GM23248 (cell line): ENCODE results near the gene RILP. TPM values are rescaled to one million over a fixed set of nuclear protein-coding genes. Genes with fewer than 3 reads are reported as not detected.
A peak's percentile ranks its signal among the peaks of the same experiment; 100 is the strongest.

ENCODE experiments used
- DNase-seq: peaks from one replicate; pipeline ENCODE4 v3.0.0-alpha.2; 2015
- H2AFZ ChIP-seq: fragments of 200-600 bp; sonication (generic); 2 replicates; pipeline ENCODE4 v1.6.1; 2016; ENCODE audit warnings: antibody characterized with exemption
- H3F3A ChIP-seq: fragments of 200-600 bp; sonication (generic); 2 replicates; pipeline ENCODE4 v1.6.1; 2016; ENCODE audit warnings: mild to moderate bottlenecking, antibody characterized with exemption, mixed run types; ENCODE audit not compliant: insufficient read depth
- H3K27ac ChIP-seq: fragments of 200-600 bp; sonication (generic); 2 replicates; pipeline ENCODE4 v1.5.1; 2016; ENCODE audit warnings: mild to moderate bottlenecking
- H3K27me3 ChIP-seq: fragments of 200-600 bp; sonication (generic); replicated peaks from 2 replicates; pipeline ENCODE4 v1.6.1; 2016; ENCODE audit warnings: mild to moderate bottlenecking; ENCODE audit not compliant: insufficient read depth
- H3K36me3 ChIP-seq: fragments of 200-600 bp; sonication (generic); 2 replicates; pipeline ENCODE4 v1.6.1; 2016; ENCODE audit warnings: low read depth, mild to moderate bottlenecking
- H3K4me1 ChIP-seq: fragments of 200-600 bp; sonication (generic); 2 replicates; pipeline ENCODE4 v1.6.1; 2016; ENCODE audit warnings: mild to moderate bottlenecking; ENCODE audit not compliant: insufficient read depth
- H3K4me2 ChIP-seq: fragments of 200-600 bp; sonication (generic); one replicate; pipeline ENCODE4 v1.6.1; 2016; ENCODE audit warnings: mild to moderate bottlenecking; ENCODE audit not compliant: unreplicated experiment
- H3K4me3 ChIP-seq: fragments of 200-600 bp; sonication (generic); 2 replicates; pipeline ENCODE4 v1.5.1; 2016; ENCODE audit warnings: mild to moderate bottlenecking
- H3K79me2 ChIP-seq: fragments of 200-600 bp; sonication (generic); 2 replicates; pipeline ENCODE4 v1.6.1; 2016; ENCODE audit warnings: mild to moderate bottlenecking; ENCODE audit not compliant: insufficient read depth
- H3K9ac ChIP-seq: fragments of 200-600 bp; sonication (generic); 2 replicates; pipeline ENCODE4 v1.6.1; 2016; ENCODE audit warnings: mild to moderate bottlenecking
- H3K9me2 ChIP-seq: fragments of 200-600 bp; sonication (generic); 2 replicates; pipeline ENCODE4 v1.6.1; 2016; ENCODE audit warnings: mixed run types, mild to moderate bottlenecking, moderate library complexity; ENCODE audit not compliant: insufficient read depth
- H3K9me3 ChIP-seq: fragments of 200-600 bp; sonication (generic); one replicate; pipeline ENCODE4 v1.6.1; 2017; ENCODE audit warnings: low read depth
- H4K20me1 ChIP-seq: fragments of 200-600 bp; sonication (generic); 2 replicates; pipeline ENCODE4 v1.6.0; 2016; ENCODE audit not compliant: insufficient read depth
- EZH2 ChIP-seq: fragments of 200-600 bp; sonication (generic); IDR thresholded peaks from 2 replicates; pipeline ENCODE4 v1.6.1; 2018; ENCODE audit warnings: antibody characterized with exemption, mild to moderate bottlenecking; ENCODE audit not compliant: insufficient read depth, poor library complexity, severe bottlenecking
- EZH2phosphoT487 ChIP-seq: fragments of 200-600 bp; sonication (generic); IDR thresholded peaks from 2 replicates; pipeline ENCODE4 v1.6.1; 2018; ENCODE audit warnings: antibody characterized with exemption, moderate library complexity, mild to moderate bottlenecking, low read depth; ENCODE audit not compliant: insufficient read depth
- WGBS, 2 experiments: methylation state at CpG; one replicate each; pipeline ENCODE4 v1.1.6; 2015 to 2017; ENCODE audit warnings: low lambda C conversion rate in 2 of 2, low coverage in 1 of 2; ENCODE audit errors: missing lambda C conversion rate in 2 of 2; 5-methylcytosine and 5-hydroxymethylcytosine counted together
- in situ Hi-C: fragments of 300-500 bp; cut with MboI; formaldehyde crosslinking; loops from 2 replicates; pipeline ENCODE4 v1.15.0; 2020
- polyA plus RNA-seq: library from polyadenylated mRNA; unstranded; fragments of >200 nt; fragmentation: Nextera tagmentation; extraction: Ambion mirVana; gene quantifications from 2 replicates; pipeline ENCODE4 v1.2.1, GENCODE V29; 2016
- total RNA-seq: library from RNA; depleted of rRNA; stranded (reverse); fragments of >200 nt; shearing (Covaris generic); gene quantifications from 2 replicates; pipeline ENCODE4 v1.2.3, GENCODE V29; 2014

The RILP gene
- total and polyA plus RNA-seq, 2 experiments from 2014 or later, result 6.5 to 27.6 TPM

DNA sequence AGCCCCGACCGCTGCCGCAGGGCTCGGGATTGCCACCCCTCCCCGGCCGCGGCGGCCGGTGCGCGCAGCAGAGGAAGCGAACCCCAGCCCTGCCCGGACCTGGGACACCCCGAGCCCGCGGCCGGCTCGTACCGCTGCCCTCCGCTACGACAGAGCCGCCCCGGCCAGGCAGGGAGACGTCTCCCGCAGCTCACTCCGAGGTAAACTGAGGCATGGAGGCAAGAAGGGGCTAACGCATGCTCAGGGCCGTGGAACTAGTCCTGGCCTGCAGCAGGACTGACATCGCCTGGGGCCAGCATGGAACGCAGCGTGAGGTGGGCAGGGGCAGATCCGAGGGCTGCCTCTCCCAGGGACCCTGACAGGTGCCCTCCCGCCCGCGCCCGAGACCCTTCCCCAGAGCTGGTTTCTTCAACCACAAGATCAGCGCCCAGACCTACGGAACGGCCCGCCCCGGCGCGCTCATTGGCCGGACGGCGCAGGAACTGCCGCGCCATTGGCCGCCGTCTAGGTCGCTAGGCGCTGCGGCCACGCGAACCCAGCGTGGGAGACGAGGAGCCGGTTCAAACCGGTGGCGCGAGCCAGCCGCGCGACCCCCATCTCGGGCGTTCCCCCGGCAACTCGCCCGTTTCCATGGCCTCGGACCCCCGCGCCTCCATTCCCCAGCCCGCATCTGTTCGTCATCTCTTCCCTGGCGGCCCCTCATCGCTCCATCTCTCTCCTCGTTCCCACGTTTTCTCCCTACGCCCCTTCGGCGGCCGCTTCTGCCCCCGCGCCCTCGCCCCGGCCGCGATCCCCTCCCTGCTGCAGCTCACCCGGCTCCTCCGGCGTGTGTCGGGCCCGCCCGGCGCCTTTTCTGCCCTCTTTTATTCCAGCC is 21.4 kb downstream of the RILP start, which contains the start of gene SLC43A2:
TSS of gene SLC43A2 (minus strand) at position 853 of the 874 bp plus-strand sequence. CDS start 960 bp downstream, outside the sequence.
- H2AFZ ChIP-seq, result peak within 1 kb of the TSS; percentile 80
- TF ChIP-seq EZH2, result no peak
- no peaks in the 10 kb centered on the region for H3K79me2 ChIP-seq
- peak within 1 kb of the TSS; percentile 81 for H3K27ac ChIP-seq
- H4K20me1 ChIP-seq, result no peaks in the 10 kb centered on the region
- H3K4me2 ChIP-seq, result peak within 1 kb of the TSS; percentile 96
- H3K36me3 ChIP-seq, result no peaks in the 10 kb centered on the region
- peak within 1 kb of the TSS; percentile 93 for H3K9ac ChIP-seq
- DNase-seq, result peak; percentile 93
- peak within 1 kb of the TSS; percentile 79 for H3K4me3 ChIP-seq
- in situ Hi-C loops, result no loop called here
- H3K4me1 ChIP-seq, result no peaks in the 10 kb centered on the region
- H3K9me3 ChIP-seq, result no peaks in the 10 kb centered on the region
- H3F3A ChIP-seq, result no peaks in the 10 kb centered on the region
- no peaks in the 10 kb centered on the region for H3K27me3 ChIP-seq
- 1% methylated on average over 40 to 81 of the region's 95 CpGs for WGBS, 2 experiments
- H3K9me2 ChIP-seq, result no peaks in the 10 kb centered on the region

DNA sequence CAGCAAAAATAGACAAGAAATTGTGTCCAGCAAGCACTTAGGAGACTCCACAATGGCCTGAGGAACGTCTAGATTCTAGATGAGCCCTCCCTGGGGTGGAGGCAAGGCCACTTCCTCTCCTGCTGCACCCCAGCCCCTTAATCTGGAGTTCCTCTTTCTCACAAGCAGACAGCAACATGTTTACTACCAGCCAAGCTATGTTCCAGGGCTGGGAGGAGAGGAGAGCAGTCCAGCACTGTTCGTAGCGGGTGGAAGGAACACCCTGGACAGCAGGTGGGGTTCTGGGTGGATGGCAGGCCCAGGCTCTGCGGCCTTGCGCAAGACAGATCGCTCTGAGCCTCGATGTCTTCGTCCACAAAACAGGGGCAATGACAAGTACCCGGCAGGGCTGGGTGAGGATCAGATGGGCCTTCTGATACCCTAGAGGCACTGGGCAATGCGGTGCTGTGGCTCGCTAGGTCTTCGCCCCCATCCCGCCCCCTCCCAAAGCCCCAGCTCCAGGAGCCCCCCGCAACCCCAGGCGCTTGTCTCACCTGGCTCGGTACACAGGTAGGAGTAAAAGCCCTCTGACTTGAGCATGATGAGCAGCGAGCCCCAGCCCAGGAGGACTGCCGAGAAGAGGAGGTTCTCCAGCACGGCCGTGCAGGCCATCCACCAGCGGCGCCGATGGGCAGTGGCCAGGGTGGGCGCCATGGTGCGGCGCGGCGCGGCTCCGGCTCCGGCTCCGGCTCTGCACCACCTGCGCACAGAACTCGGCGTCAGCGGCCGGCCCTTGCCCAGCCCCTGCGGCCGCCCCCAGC is 22.3 kb downstream of the RILP start:
- no peak for DNase-seq
- no peaks in the 10 kb centered on the region for H3F3A ChIP-seq
- WGBS, 2 experiments, result 32 to 48% methylated on average over 24 to 30 of the region's 39 CpGs
- H3K4me2 ChIP-seq, result peak overlapping the region; percentile 96
- in situ Hi-C loops, result no loop called here
- H2AFZ ChIP-seq, result peak overlapping the region; percentile 80
- no peaks in the 10 kb centered on the region for H3K9me2 ChIP-seq
- H3K79me2 ChIP-seq, result no peaks in the 10 kb centered on the region
- no peaks in the 10 kb centered on the region for H4K20me1 ChIP-seq
- H3K4me3 ChIP-seq, result peak overlapping the region; percentile 79
- H3K9me3 ChIP-seq, result no peaks in the 10 kb centered on the region
- H3K9ac ChIP-seq, result peak overlapping the region; percentile 93
- H3K36me3 ChIP-seq, result no peaks in the 10 kb centered on the region
- H3K4me1 ChIP-seq, result no peaks in the 10 kb centered on the region
- H3K27me3 ChIP-seq, result no peaks in the 10 kb centered on the region
- H3K27ac ChIP-seq, result no peak overlapping the region
- TF ChIP-seq EZH2, result no peak
- no peak for TF ChIP-seq EZH2phosphoT487

DNA sequence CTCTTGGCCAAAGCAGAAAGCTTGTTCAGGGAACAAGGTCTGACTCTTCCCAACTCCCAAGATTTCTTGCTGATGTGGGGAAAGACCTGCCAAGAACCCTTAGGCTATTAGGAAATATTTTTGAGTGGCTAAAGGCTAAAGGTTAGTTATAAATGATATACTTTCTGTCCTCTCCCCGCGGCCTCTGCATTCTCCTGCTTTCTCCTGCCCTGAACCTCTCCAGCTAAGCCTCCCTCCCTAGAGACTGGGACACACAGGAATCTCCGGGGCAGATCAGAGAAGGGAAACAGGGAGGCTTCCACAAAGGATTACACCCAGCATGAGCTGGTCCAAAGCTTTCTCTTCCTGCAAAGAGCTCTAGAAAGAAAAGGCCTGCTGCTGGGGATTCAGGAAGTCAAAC is 23.3 kb downstream of the RILP start:
- Histone ChIP-seq H3K36me3 (no peaks in the 10 kb centered on the region), H3K4me3 (no peak overlapping the region), H4K20me1 (no peaks in the 10 kb centered on the region), H3K27me3 (no peaks in the 10 kb centered on the region), H3K9me2 (no peaks in the 10 kb centered on the region), H3K9me3 (no peaks in the 10 kb centered on the region), H3K79me2 (no peaks in the 10 kb centered on the region), H3K27ac (no peak overlapping the region), H2AFZ (no peak overlapping the region), H3K9ac (no peak overlapping the region), H3F3A (no peaks in the 10 kb centered on the region), H3K4me2 (no peak overlapping the region), H3K4me1 (no peaks in the 10 kb centered on the region)
- no peak for DNase-seq
- no peak for TF ChIP-seq EZH2
- no peak for TF ChIP-seq EZH2phosphoT487
- 83 to 91% methylated on average over 3 of the region's 3 CpGs for WGBS, 2 experiments
- in situ Hi-C loops, result no loop called here

DNA sequence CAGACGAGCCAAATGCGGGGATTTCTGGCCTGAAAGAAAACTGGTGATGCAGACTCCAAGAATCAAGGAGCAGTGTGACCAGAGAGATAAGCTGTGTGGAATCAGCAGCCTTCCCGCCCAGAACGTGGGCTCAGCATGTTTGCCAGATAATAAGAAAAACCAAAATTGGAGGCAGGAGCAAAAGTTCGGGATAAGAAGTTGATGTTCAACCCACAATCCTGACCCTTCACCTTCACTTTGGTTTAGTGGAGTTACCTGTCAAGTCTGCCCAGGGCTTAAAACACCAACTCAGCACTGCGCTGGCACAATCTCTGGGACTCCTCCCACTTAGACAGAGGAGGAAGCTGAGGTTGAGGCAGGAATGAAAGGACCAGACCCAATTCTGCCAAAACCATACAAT is 24.1 kb downstream of the RILP start:
- in situ Hi-C loops, result no loop called here
- H3K4me3 ChIP-seq, result no peak overlapping the region
- TF ChIP-seq EZH2phosphoT487, result no peak
- TF ChIP-seq EZH2, result no peak
- no peaks in the 10 kb centered on the region for H3F3A ChIP-seq
- H2AFZ ChIP-seq, result no peak overlapping the region
- H3K36me3 ChIP-seq, result no peaks in the 10 kb centered on the region
- H3K27me3 ChIP-seq, result no peaks in the 10 kb centered on the region
- no peak overlapping the region for H3K4me2 ChIP-seq
- H3K4me1 ChIP-seq, result no peaks in the 10 kb centered on the region
- 91 to 96% methylated on average over 6 of the region's 6 CpGs for WGBS, 2 experiments
- no peaks in the 10 kb centered on the region for H3K9me3 ChIP-seq
- no peaks in the 10 kb centered on the region for H3K9me2 ChIP-seq
- H3K27ac ChIP-seq, result no peak overlapping the region
- no peak overlapping the region for H3K9ac ChIP-seq
- H4K20me1 ChIP-seq, result no peaks in the 10 kb centered on the region
- no peaks in the 10 kb centered on the region for H3K79me2 ChIP-seq
- DNase-seq, result no peak
